Measurements from ENCODE around the gene ZNF479.

The ZNF479 gene

DNA sequence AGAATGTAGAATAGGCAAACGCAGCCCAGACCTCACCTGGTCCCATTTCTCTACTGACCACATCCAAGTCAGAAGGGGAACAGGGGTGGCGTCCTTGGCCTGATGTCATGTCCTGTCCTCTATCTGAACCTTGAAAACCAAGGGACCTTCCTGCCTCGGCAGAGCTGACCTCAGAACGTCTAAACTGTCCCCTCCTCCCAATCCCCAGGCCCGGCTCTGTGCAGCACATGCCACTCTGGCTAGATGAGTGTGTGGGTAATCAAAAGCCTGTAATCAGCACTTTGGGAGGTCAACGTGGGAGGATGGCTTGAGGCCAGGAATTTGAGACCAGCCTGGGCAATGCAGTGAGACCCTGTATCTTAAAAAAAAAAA lies 46.5 kb upstream of the ZNF479 start:
- Histone ChIP-seq H3K18ac (ENCODE audit: low read depth in 1 of 2, low read length in 2 of 2) (no peak overlapping the region), H2BK5ac (ENCODE audit: low read depth, low read length, poor library complexity, severe bottlenecking) (no peak overlapping the region), H2AFZ (ENCODE audit: low read depth, low read length) (no peak overlapping the region), H3K27me3 (ENCODE audit: control insufficient read depth in 1 of 2, insufficient read depth in 1 of 2, low read length in 2 of 2) (no peaks in the 10 kb centered on the region), H3K14ac (ENCODE audit: low read length in 2 of 2) (no peak overlapping the region), H2BK15ac (ENCODE audit: low read depth, poor library complexity, severe bottlenecking) (no peak overlapping the region), H2BK120ac (ENCODE audit: low read depth, low read length) (no peak overlapping the region), H2AK5ac (ENCODE audit: low read length, severe bottlenecking) (no peak overlapping the region), H3K9me3 (ENCODE audit: control insufficient read depth, low read length) (peaks cover 35% of the 10 kb centered on the region), H3K4me3 (ENCODE audit: insufficient read depth in 1 of 2, low read depth in 1 of 2, low read length in 2 of 2) (no peak overlapping the region), H3K27ac (ENCODE audit: low read length, poor library complexity, severe bottlenecking) (no peak overlapping the region), H3K36me3 (ENCODE audit: control insufficient read depth in 1 of 2, insufficient read depth in 2 of 2, low read depth in 1 of 2, low read length in 2 of 2) (no peaks in the 10 kb centered on the region), H3K23ac (ENCODE audit: low read length in 2 of 2) (no peak overlapping the region), H3K9ac (ENCODE audit: low read length) (no peak overlapping the region), H3K79me1 (replicated peaks; ENCODE audit: low read length, poor library complexity, severe bottlenecking) (no peaks in the 10 kb centered on the region), H3K4ac (ENCODE audit: low read depth in 1 of 2, low read length in 2 of 2) (no peak overlapping the region), H2BK12ac (ENCODE audit: low read length in 2 of 2) (no peak overlapping the region), H4K91ac (ENCODE audit: low read length) (no peak overlapping the region), H3K4me1 (ENCODE audit: control insufficient read depth, insufficient read depth, low read depth, low read length) (no peaks in the 10 kb centered on the region), H3K4me2 (ENCODE audit: low read length, poor library complexity, severe bottlenecking) (no peak overlapping the region), H4K8ac (ENCODE audit: low read length) (no peak overlapping the region)
- WGBS = 45% methylated on average over 3 of the region's 6 CpGs
- DNase-seq = no peak

DNA sequence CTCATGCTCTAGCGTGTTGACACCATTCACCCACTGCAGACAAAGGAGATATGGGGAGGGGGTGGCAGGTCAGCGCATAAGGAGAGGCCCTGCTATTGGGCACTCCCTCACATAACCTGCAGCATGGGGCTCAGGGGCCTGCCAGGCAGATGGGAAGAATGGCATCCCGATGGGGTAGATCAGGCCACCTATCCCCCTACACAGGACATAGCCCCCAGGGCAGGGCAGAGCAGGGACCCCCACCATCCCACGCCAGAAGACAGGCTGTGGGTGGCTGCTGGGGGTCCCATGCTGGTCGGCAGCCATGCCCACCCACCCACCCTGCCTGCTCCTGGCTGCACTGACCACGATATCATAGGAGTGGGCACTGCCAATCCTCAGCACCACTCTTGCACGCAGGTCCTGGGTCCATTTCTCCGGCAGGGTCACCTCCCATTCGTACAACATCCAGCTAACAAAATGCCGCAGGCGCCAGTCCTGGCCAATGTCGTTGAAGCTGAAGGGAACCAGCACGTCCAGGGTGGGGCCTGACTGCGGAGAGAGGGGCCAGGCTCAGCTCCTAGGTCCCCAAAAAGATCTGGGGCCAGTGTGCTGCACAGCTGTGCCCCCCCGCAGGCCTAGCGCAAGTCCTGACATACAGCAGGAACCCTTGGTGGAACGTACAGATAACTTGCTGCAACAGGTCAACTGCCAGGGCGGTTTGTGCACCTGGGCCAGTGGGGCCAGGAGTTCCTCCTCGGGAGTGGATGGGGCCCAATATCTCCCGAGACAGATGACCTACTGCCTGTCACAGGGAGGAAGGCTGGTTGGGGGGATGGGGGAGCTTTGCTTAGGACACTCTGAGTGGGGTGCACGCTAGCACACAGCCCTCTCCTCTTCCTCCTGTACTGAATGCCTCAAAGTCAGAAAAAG lies 45.9 kb upstream of the ZNF479 start:
- H2BK120ac ChIP-seq (ENCODE audit: low read depth, low read length) = no peak overlapping the region
- no peak overlapping the region for H3K18ac ChIP-seq (ENCODE audit: low read depth in 1 of 2, low read length in 2 of 2)
- peak overlapping the region in 1 of 2 experiments; percentile 21 for H3K4me3 ChIP-seq (ENCODE audit: insufficient read depth in 1 of 2, low read depth in 1 of 2, low read length in 2 of 2)
- no peak overlapping the region for H2BK15ac ChIP-seq (ENCODE audit: low read depth, poor library complexity, severe bottlenecking)
- no peaks in the 10 kb centered on the region for H3K79me1 ChIP-seq (replicated peaks; ENCODE audit: low read length, poor library complexity, severe bottlenecking)
- H2AK5ac ChIP-seq (ENCODE audit: low read length, severe bottlenecking) = no peak overlapping the region
- no peaks in the 10 kb centered on the region for H3K4me1 ChIP-seq (ENCODE audit: control insufficient read depth, insufficient read depth, low read depth, low read length)
- no peaks in the 10 kb centered on the region for H3K36me3 ChIP-seq (ENCODE audit: control insufficient read depth in 1 of 2, insufficient read depth in 2 of 2, low read depth in 1 of 2, low read length in 2 of 2)
- no peak overlapping the region for H4K91ac ChIP-seq (ENCODE audit: low read length)
- DNase-seq = no peak
- 71% methylated on average over 21 of the region's 21 CpGs for WGBS
- no peak overlapping the region for H2AFZ ChIP-seq (ENCODE audit: low read depth, low read length)
- no peak overlapping the region for H3K27ac ChIP-seq (ENCODE audit: low read length, poor library complexity, severe bottlenecking)
- no peak overlapping the region for H3K4ac ChIP-seq (ENCODE audit: low read depth in 1 of 2, low read length in 2 of 2)
- H3K4me2 ChIP-seq (ENCODE audit: low read length, poor library complexity, severe bottlenecking) = no peak overlapping the region
- no peak overlapping the region for H3K9ac ChIP-seq (ENCODE audit: low read length)
- peaks cover 32% of the 10 kb centered on the region for H3K9me3 ChIP-seq (ENCODE audit: control insufficient read depth, low read length)
- H2BK12ac ChIP-seq (ENCODE audit: low read length in 2 of 2) = no peak overlapping the region
- no peak overlapping the region for H2BK5ac ChIP-seq (ENCODE audit: low read depth, low read length, poor library complexity, severe bottlenecking)
- H3K14ac ChIP-seq (ENCODE audit: low read length in 2 of 2) = no peak overlapping the region
- no peak overlapping the region for H3K23ac ChIP-seq (ENCODE audit: low read length in 2 of 2)
- no peaks in the 10 kb centered on the region for H3K27me3 ChIP-seq (ENCODE audit: control insufficient read depth in 1 of 2, insufficient read depth in 1 of 2, low read length in 2 of 2)
- no peak overlapping the region for H4K8ac ChIP-seq (ENCODE audit: low read length)

DNA sequence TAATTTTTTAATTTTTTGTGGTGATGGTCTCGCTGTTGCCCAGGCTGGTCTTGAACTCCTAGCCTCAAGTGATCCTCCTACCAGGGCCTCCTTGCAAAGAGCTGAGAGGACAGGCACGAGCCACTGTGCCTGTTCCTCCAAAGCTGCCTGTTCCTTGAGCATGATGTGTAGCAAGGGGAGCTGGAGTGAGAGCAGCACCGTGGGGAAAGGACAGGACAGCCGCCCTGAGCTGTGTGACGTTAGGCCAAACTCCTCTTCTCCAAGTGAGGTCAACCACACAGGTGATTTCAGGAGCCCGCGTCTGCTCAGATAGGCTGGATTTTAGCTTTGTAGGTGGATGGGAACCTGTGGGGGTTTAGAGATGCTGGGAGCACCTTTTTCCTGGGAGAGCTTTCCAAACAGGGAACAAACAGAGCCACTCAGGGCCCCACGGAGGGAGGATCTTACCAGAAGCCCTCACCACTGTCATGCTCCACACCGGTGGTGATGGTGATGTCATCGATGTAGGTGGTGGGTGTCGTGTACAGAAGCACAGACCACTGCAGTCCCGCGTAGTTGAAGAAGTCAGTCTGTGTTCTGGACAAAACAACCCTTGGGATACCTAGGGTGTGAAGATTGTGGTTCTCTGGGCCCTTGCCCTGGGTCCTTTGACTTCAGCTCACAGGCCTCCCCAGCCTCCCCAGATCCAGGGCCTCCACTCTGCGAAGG lies 44.8 kb upstream of the ZNF479 start:
- no peak overlapping the region for H3K9ac ChIP-seq (ENCODE audit: low read length)
- peaks cover 31% of the 10 kb centered on the region for H3K9me3 ChIP-seq (ENCODE audit: control insufficient read depth, low read length)
- no peaks in the 10 kb centered on the region for H3K36me3 ChIP-seq (ENCODE audit: control insufficient read depth in 1 of 2, insufficient read depth in 2 of 2, low read depth in 1 of 2, low read length in 2 of 2)
- H2AFZ ChIP-seq (ENCODE audit: low read depth, low read length) = no peak overlapping the region
- no peaks in the 10 kb centered on the region for H3K27me3 ChIP-seq (ENCODE audit: control insufficient read depth in 1 of 2, insufficient read depth in 1 of 2, low read length in 2 of 2)
- no peak overlapping the region for H4K8ac ChIP-seq (ENCODE audit: low read length)
- no peak overlapping the region for H3K23ac ChIP-seq (ENCODE audit: low read length in 2 of 2)
- no peak overlapping the region for H3K14ac ChIP-seq (ENCODE audit: low read length in 2 of 2)
- H3K4ac ChIP-seq (ENCODE audit: low read depth in 1 of 2, low read length in 2 of 2) = no peak overlapping the region
- H3K18ac ChIP-seq (ENCODE audit: low read depth in 1 of 2, low read length in 2 of 2) = no peak overlapping the region
- no peak overlapping the region for H2BK12ac ChIP-seq (ENCODE audit: low read length in 2 of 2)
- H3K4me3 ChIP-seq (ENCODE audit: insufficient read depth in 1 of 2, low read depth in 1 of 2, low read length in 2 of 2) = no peak overlapping the region
- H2BK120ac ChIP-seq (ENCODE audit: low read depth, low read length) = no peak overlapping the region
- no peak for DNase-seq
- H3K4me2 ChIP-seq (ENCODE audit: low read length, poor library complexity, severe bottlenecking) = no peak overlapping the region
- no peaks in the 10 kb centered on the region for H3K4me1 ChIP-seq (ENCODE audit: control insufficient read depth, insufficient read depth, low read depth, low read length)
- no peak overlapping the region for H2BK5ac ChIP-seq (ENCODE audit: low read depth, low read length, poor library complexity, severe bottlenecking)
- H3K27ac ChIP-seq (ENCODE audit: low read length, poor library complexity, severe bottlenecking) = no peak overlapping the region
- H3K79me1 ChIP-seq (replicated peaks; ENCODE audit: low read length, poor library complexity, severe bottlenecking) = no peaks in the 10 kb centered on the region
- WGBS = 83% methylated on average over 13 of the region's 14 CpGs
- no peak overlapping the region for H4K91ac ChIP-seq (ENCODE audit: low read length)
- no peak overlapping the region for H2BK15ac ChIP-seq (ENCODE audit: low read depth, poor library complexity, severe bottlenecking)
- H2AK5ac ChIP-seq (ENCODE audit: low read length, severe bottlenecking) = no peak overlapping the region

DNA sequence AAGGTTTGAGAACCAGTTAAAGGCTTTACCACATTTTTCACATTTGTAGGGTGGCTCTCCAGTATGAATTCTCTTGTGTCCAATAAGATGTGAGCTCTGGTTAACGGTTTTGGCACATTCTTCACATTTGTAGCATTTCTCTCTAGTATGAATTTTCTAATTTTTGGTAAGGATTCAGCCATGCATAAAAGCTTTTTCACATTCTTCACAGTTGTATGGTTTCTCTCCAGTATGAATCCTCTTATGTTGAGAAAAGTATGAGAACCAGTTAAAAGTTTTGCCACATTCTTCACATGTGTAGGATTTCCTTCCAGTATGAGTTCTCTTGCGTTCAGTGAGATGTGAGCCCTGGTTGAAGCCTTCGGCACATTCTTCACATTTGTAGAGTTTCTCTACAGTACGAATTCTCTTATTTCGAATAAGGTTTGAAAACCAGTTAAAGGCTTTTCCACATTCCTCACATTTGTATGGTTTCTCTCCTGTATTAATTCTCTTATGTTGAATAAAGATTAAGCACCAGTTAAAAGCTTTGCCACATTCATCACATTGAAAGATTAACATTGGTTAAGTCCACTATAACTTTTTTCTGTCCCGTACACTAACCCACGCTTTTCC lies 33.2 kb upstream of the ZNF479 start:
- H2BK12ac ChIP-seq (ENCODE audit: low read length in 2 of 2) = no peak overlapping the region
- no peak overlapping the region for H3K23ac ChIP-seq (ENCODE audit: low read length in 2 of 2)
- H3K27ac ChIP-seq (ENCODE audit: low read length, poor library complexity, severe bottlenecking) = no peak overlapping the region

More for the DNA sequence above, 33.2 kb upstream of the ZNF479 start:
- Histone ChIP-seq H4K8ac (ENCODE audit: low read length) (no peak overlapping the region), H3K4me1 (ENCODE audit: control insufficient read depth, insufficient read depth, low read depth, low read length) (no peaks in the 10 kb centered on the region), H3K9ac (ENCODE audit: low read length) (no peak overlapping the region), H2AK5ac (ENCODE audit: low read length, severe bottlenecking) (no peak overlapping the region), H3K79me1 (replicated peaks; ENCODE audit: low read length, poor library complexity, severe bottlenecking) (no peaks in the 10 kb centered on the region), H3K18ac (ENCODE audit: low read depth in 1 of 2, low read length in 2 of 2) (no peak overlapping the region), H3K27me3 (ENCODE audit: control insufficient read depth in 1 of 2, insufficient read depth in 1 of 2, low read length in 2 of 2) (no peaks in the 10 kb centered on the region), H2BK15ac (ENCODE audit: low read depth, poor library complexity, severe bottlenecking) (no peak overlapping the region), H2AFZ (ENCODE audit: low read depth, low read length) (no peak overlapping the region), H3K36me3 (ENCODE audit: control insufficient read depth in 1 of 2, insufficient read depth in 2 of 2, low read depth in 1 of 2, low read length in 2 of 2) (no peaks in the 10 kb centered on the region), H2BK5ac (ENCODE audit: low read depth, low read length, poor library complexity, severe bottlenecking) (no peak overlapping the region), H3K14ac (ENCODE audit: low read length in 2 of 2) (no peak overlapping the region), H3K4ac (ENCODE audit: low read depth in 1 of 2, low read length in 2 of 2) (no peak overlapping the region), H3K9me3 (ENCODE audit: control insufficient read depth, low read length) (peaks cover 59% of the 10 kb centered on the region), H3K4me2 (ENCODE audit: low read length, poor library complexity, severe bottlenecking) (no peak overlapping the region), H4K91ac (ENCODE audit: low read length) (no peak overlapping the region), H3K4me3 (ENCODE audit: insufficient read depth in 1 of 2, low read depth in 1 of 2, low read length in 2 of 2) (peak overlapping the region in 1 of 2 experiments; percentile 29), H2BK120ac (ENCODE audit: low read depth, low read length) (no peak overlapping the region)
- 80% methylated on average over 4 of the region's 7 CpGs for WGBS
- DNase-seq = no peak

All from mesenchymal stem cell (in vitro differentiated cells and primary cell).